GM23338 (cell line): ENCODE data around the gene OR10AD1. TPM values are rescaled to one million over a fixed set of nuclear protein-coding genes. Genes with fewer than 3 reads are reported as not detected.

Source experiments
- CREB1 ChIP-seq: fragments of 250-450 bp; sonication (Bioruptor Pico); IDR thresholded peaks from 2 replicates; pipeline ENCODE4 v1.5.0; 2020; ENCODE audit warnings: low read depth, mild to moderate bottlenecking, moderate library complexity
- EZH2 ChIP-seq: fragments of 200-600 bp; sonication (generic); IDR thresholded peaks from one replicate; pipeline ENCODE4 v1.8.0; 2017; ENCODE audit warnings: antibody characterized with exemption, mild to moderate bottlenecking, low read depth; ENCODE audit not compliant: unreplicated experiment
- JUNB ChIP-seq: IDR thresholded peaks from one replicate; pipeline ENCODE4 v1.6.1; 2016; ENCODE audit warnings: antibody characterized with exemption; ENCODE audit not compliant: unreplicated experiment
- NANOG ChIP-seq: IDR thresholded peaks from 2 replicates; pipeline ENCODE4 v1.6.1; 2016; ENCODE audit warnings: antibody characterized with exemption, borderline replicate concordance
- POLR2AphosphoS5 ChIP-seq: IDR thresholded peaks from 2 replicates; pipeline ENCODE4 v1.6.1; 2016; ENCODE audit warnings: antibody characterized with exemption, low read depth
- REST ChIP-seq: IDR thresholded peaks from one replicate; pipeline ENCODE4 v1.6.1; 2018; ENCODE audit warnings: antibody characterized with exemption; ENCODE audit not compliant: unreplicated experiment
- ZNF114 ChIP-seq: fragments of 250-450 bp; sonication (Bioruptor Pico); IDR thresholded peaks from 2 replicates; pipeline ENCODE4 v1.5.0; 2020; ENCODE audit warnings: mild to moderate bottlenecking, moderate library complexity
- ZNF331 ChIP-seq: fragments of 250-450 bp; sonication (Bioruptor Pico); IDR thresholded peaks from 2 replicates; pipeline ENCODE4 v1.5.0; 2020; ENCODE audit warnings: low read depth, mild to moderate bottlenecking, moderate library complexity
- ZNF462 ChIP-seq: fragments of 250-450 bp; sonication (Bioruptor Pico); IDR thresholded peaks from 2 replicates; pipeline ENCODE4 v1.5.0; 2020; ENCODE audit warnings: mild to moderate bottlenecking, moderate library complexity
- polyA plus RNA-seq: library from polyadenylated mRNA; unstranded; fragments of >200 nt; fragmentation: Nextera tagmentation; extraction: Ambion mirVana; gene quantifications from 2 replicates; pipeline ENCODE4 v1.2.1, GENCODE V29; 2016
- total RNA-seq: library from RNA; depleted of rRNA; stranded (reverse); fragments of >200 nt; shearing (Covaris generic); gene quantifications from 2 replicates; pipeline ENCODE4 v1.2.3, GENCODE V29; 2014

The OR10AD1 gene
- total and polyA plus RNA-seq, 2 experiments from 2014 or later = not detected

GRCh38 chr12:48180424-48180823, 22.7 kb downstream of the OR10AD1 start (continued):
- no peak for TF ChIP-seq ZNF462 (CRISPR knock-in tag)
- TF ChIP-seq NANOG = no peak
- no peak for TF ChIP-seq POLR2AphosphoS5
- no peak for TF ChIP-seq ZNF114 (CRISPR knock-in tag)
- no peak for TF ChIP-seq CREB1
- no peak for TF ChIP-seq REST
- no peak for TF ChIP-seq JUNB
- TF ChIP-seq EZH2 = no peak
- TF ChIP-seq ZNF331 (CRISPR knock-in tag) = no peak
